ENCODE results near the gene PCDH9.
"Not testable (repeated sequence)": the region's sequence is repeated elsewhere in the genome, so short reads cannot be mapped to it uniquely, and the experiment has no call there.

Gene PCDH9

GRCh38 chr13:66661336-66661735 lies 568.8 kb downstream of the PCDH9 start:
- DNase-seq (ENCODE audit: low spot score): no peak

GRCh38 chr13:66660468-66660813 lies 569.7 kb downstream of the PCDH9 start:
- no peak for DNase-seq (ENCODE audit: low spot score)

- no peak for DNase-seq (ENCODE audit: low spot score)
Measured at GRCh38 chr13:66659701-66660467, 570.3 kb downstream of the PCDH9 start.

GRCh38 chr13:66659286-66659685 lies 570.9 kb downstream of the PCDH9 start:
- no peak for DNase-seq (ENCODE audit: low spot score)

GRCh38 chr13:66657165-66657881 lies 572.8 kb downstream of the PCDH9 start:
- DNase-seq (ENCODE audit: low spot score): peak; percentile 61

GRCh38 chr13:66655847-66656454 lies 574.2 kb downstream of the PCDH9 start:
- no peak for DNase-seq (ENCODE audit: low spot score)

GRCh38 chr13:66644855-66645460 lies 585.2 kb downstream of the PCDH9 start:
- DNase-seq (ENCODE audit: low spot score): no peak

- DNase-seq (ENCODE audit: low spot score): no peak
Measured at GRCh38 chr13:66640231-66640630, 589.9 kb downstream of the PCDH9 start.

GRCh38 chr13:66639044-66639443 lies 591.1 kb downstream of the PCDH9 start:
- DNase-seq (ENCODE audit: low spot score): no peak

GRCh38 chr13:66635526-66635925 lies 594.6 kb downstream of the PCDH9 start:
- no peak for DNase-seq (ENCODE audit: low spot score)

- DNase-seq (ENCODE audit: low spot score): no peak
Measured at GRCh38 chr13:66634384-66634783, 595.8 kb downstream of the PCDH9 start.

GRCh38 chr13:66627512-66627911 lies 602.6 kb downstream of the PCDH9 start:
- DNase-seq (ENCODE audit: low spot score): no peak

- DNase-seq (ENCODE audit: low spot score): no peak
Measured at GRCh38 chr13:66624302-66624701, 605.8 kb downstream of the PCDH9 start.

GRCh38 chr13:66623129-66623820 lies 606.9 kb downstream of the PCDH9 start:
- DNase-seq (ENCODE audit: low spot score): no peak

- DNase-seq (ENCODE audit: low spot score): not testable (repeated sequence)
Measured at GRCh38 chr13:66621906-66622447, 608.2 kb downstream of the PCDH9 start.

GRCh38 chr13:66618702-66619101 lies 611.4 kb downstream of the PCDH9 start:
- DNase-seq (ENCODE audit: low spot score): peak; percentile 7

- DNase-seq (ENCODE audit: low spot score): no peak
Measured at GRCh38 chr13:66617786-66618185, 612.4 kb downstream of the PCDH9 start.

GRCh38 chr13:66612983-66613382 lies 617.2 kb downstream of the PCDH9 start:
- no peak for DNase-seq (ENCODE audit: low spot score)

GRCh38 chr13:66586489-66586888 lies 643.6 kb downstream of the PCDH9 start:
- DNase-seq (ENCODE audit: low spot score): no peak

- peak; percentile 47 for DNase-seq (ENCODE audit: low spot score)
Measured at GRCh38 chr13:66585669-66586203, 644.4 kb downstream of the PCDH9 start.

GRCh38 chr13:66581675-66582074 lies 648.5 kb downstream of the PCDH9 start:
- DNase-seq (ENCODE audit: low spot score): peak; percentile 15

Measured in SK-N-DZ (cell line).